ENCODE data around the gene ZNF215. TPM values are rescaled to one million over a fixed set of nuclear protein-coding genes. Genes with fewer than 3 reads are reported as not detected.
"Not testable (repeated sequence)": the region's sequence is repeated elsewhere in the genome, so short reads cannot be mapped to it uniquely, and the experiment has no call there.

The ZNF215 gene
- total RNA-seq, 1 experiment from 2014 or later: 15.8 TPM

- Mint-ChIP-seq H3K4me1 (no peaks in the 10 kb centered on the region), H3K27me3 (ENCODE audit: low read depth) (no peaks in the 10 kb centered on the region), H3K9me3 (0 out of 2 replicates have a peak, but pooled peaks cover 4% of the 10 kb centered on the region), H3K36me3 (peaks cover 28% of the 10 kb centered on the region), H3K27ac (no peak overlapping the region), H3K4me3 (no peak overlapping the region)
- ATAC-seq (no peak), DNase-seq (ENCODE audit: low spot score) (no peak)
- ChIA-PET POLR2A (no interaction called here), CTCF (no interaction called here)
- TF ChIP-seq NFYB (CRISPR knock-in tag; conservative IDR thresholded peaks at IDR 0.05; ENCODE audit: low read depth) (no peak), OVOL2 (CRISPR knock-in tag; IDR thresholded peaks at IDR 0.05; ENCODE audit: borderline replicate concordance) (no peak), FOXP1 (CRISPR knock-in tag; IDR thresholded peaks at IDR 0.05; ENCODE audit: borderline replicate concordance) (no peak), NFE2L1 (CRISPR knock-in tag; IDR thresholded peaks at IDR 0.05) (no peak), SMAD3 (CRISPR knock-in tag; IDR thresholded peaks at IDR 0.05; ENCODE audit: borderline replicate concordance) (no peak), ZNF423 (CRISPR knock-in tag; IDR thresholded peaks at IDR 0.05) (no peak), ELF4 (CRISPR knock-in tag; IDR thresholded peaks at IDR 0.05; ENCODE audit: low read depth) (no peak), ETV6 (CRISPR knock-in tag; IDR thresholded peaks at IDR 0.05) (no peak), ZNF396 (CRISPR knock-in tag; IDR thresholded peaks at IDR 0.05; ENCODE audit: borderline replicate concordance) (no peak), HMGA2 (CRISPR knock-in tag; IDR thresholded peaks at IDR 0.05) (no peak), GTF2I (CRISPR knock-in tag; conservative IDR thresholded peaks at IDR 0.05) (no peak)
- TF ChIP-seq, protein P1, sequence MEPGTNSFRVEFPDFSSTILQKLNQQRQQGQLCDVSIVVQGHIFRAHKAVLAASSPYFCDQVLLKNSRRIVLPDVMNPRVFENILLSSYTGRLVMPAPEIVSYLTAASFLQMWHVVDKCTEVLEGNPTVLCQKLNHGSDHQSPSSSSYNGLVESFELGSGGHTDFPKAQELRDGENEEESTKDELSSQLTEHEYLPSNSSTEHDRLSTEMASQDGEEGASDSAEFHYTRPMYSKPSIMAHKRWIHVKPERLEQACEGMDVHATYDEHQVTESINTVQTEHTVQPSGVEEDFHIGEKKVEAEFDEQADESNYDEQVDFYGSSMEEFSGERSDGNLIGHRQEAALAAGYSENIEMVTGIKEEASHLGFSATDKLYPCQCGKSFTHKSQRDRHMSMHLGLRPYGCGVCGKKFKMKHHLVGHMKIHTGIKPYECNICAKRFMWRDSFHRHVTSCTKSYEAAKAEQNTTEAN (CRISPR knock-in tag; IDR thresholded peaks at IDR 0.05): no peak
Measured at GRCh38 chr11:6941970-6942369, 15.7 kb downstream of the ZNF215 start.

DNA sequence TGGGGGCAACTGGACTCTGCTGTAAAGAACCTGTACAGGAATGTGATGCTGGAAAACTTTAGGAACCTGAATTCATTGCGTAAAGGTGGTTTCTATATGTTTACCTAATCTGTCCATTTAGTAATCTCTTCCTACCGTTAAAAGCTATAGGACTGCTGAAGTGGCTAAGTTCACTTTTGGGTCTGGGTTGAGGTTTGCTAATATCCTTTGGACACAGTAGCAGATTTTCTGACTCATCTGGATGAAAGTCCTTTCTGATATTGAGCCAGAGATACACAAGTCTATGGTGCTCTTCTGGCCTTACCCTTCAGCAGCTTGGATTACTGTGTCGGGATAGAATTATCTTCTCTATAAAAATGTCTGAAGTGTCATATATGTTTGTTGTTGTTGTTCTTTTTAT is 16.9 kb downstream of the ZNF215 start:
- Mint-ChIP-seq H3K27me3 (ENCODE audit: low read depth) (no peaks in the 10 kb centered on the region), H3K27ac (no peak overlapping the region), H3K4me3 (no peak overlapping the region), H3K4me1 (no peaks in the 10 kb centered on the region), H3K9me3 (peaks cover 7% of the 10 kb centered on the region), H3K36me3 (peaks cover 36% of the 10 kb centered on the region)
- no peak for DNase-seq (ENCODE audit: low spot score)
- ChIA-PET POLR2A (no interaction called here), CTCF (no interaction called here)
- no peak for ATAC-seq
- no peak for TF ChIP-seq NR1H2 (CRISPR knock-in tag; IDR thresholded peaks at IDR 0.05)
- TF ChIP-seq ARID4B (CRISPR knock-in tag; IDR thresholded peaks at IDR 0.05; ENCODE audit: borderline replicate concordance): no peak
- TF ChIP-seq, protein P2, sequence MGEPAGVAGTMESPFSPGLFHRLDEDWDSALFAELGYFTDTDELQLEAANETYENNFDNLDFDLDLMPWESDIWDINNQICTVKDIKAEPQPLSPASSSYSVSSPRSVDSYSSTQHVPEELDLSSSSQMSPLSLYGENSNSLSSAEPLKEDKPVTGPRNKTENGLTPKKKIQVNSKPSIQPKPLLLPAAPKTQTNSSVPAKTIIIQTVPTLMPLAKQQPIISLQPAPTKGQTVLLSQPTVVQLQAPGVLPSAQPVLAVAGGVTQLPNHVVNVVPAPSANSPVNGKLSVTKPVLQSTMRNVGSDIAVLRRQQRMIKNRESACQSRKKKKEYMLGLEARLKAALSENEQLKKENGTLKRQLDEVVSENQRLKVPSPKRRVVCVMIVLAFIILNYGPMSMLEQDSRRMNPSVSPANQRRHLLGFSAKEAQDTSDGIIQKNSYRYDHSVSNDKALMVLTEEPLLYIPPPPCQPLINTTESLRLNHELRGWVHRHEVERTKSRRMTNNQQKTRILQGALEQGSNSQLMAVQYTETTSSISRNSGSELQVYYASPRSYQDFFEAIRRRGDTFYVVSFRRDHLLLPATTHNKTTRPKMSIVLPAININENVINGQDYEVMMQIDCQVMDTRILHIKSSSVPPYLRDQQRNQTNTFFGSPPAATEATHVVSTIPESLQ (CRISPR knock-in tag; IDR thresholded peaks at IDR 0.05): no peak

- DNase-seq (ENCODE audit: low spot score); POLR2A ChIA-PET; H3K27me3 Mint-ChIP-seq (ENCODE audit: low read depth); CTCF ChIA-PET; H3K4me3 Mint-ChIP-seq; ATAC-seq; H3K27ac Mint-ChIP-seq; H3K4me1 Mint-ChIP-seq: not testable (repeated sequence)
- Mint-ChIP-seq H3K9me3 (peaks cover 24% of the 10 kb centered on the region), H3K36me3 (peaks cover 54% of the 10 kb centered on the region)
Measured at GRCh38 chr11:6954248-6954647, 28.0 kb downstream of the ZNF215 start.

Data from WTC11 (cell line).